HG02571 (cell line): ENCODE measurements around the gene GCNT1.
"Not testable (repeated sequence)": the region's sequence is repeated elsewhere in the genome, so short reads cannot be mapped to it uniquely, and the experiment has no call there.

Source experiments
- ATAC-seq: cut with Tn5 transposase; IDR thresholded peaks from one replicate; pipeline ENCODE4 v1.9.1; 2021; ENCODE audit warnings: mild to moderate bottlenecking, moderate library complexity; ENCODE audit not compliant: unreplicated experiment

Gene GCNT1

GRCh38 chr9:76458903-76459693 is at the start of gene GCNT1:
TSS of gene GCNT1 (plus strand) at chr9:76459182. CDS start at chr9:76502382, 43,200 bp downstream.
- ATAC-seq: peak; percentile 85

DNA sequence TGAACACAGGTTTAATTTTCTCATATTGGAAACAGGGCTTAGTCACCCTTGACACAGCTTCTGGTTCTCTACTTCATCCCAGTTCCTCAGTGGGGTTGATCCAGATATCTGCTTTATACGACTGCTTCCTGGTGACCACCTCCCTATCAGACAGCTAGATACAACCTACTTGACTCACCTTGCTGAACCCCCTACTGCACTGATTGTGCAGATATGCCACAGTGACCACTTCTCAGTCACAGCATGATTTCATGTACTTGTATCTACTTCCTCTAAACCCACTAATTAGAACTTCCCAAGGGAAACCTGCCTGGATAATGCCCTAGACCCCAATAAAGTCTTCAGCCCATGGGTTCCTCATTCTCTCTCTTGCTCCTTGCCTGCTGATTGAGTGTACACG is 46.3 kb upstream of the GCNT1 start:
- ATAC-seq: no peak

DNA sequence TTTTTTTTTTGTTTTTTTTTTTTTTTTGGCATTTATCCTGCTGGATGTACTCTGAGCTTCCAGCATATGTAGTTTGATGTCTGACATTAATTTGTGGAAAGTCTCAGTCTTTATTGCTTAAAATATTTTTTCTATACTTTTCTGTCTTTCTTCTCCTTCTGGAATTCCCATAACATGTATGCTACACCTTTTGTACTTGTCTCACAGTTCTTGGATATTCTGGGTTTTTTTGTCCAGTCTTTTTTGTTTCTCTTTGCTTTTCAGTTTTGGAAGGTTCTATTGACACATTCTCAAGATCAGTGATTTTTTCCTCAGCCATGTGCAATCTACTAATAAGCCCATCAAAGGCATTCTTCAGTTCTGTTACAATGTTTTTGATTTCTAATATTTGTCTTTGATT is 45.3 kb upstream of the GCNT1 start:
- no peak for ATAC-seq

GRCh38 chr9:76414661-76415060 is 44.3 kb upstream of the GCNT1 start:
- ATAC-seq: no peak

DNA sequence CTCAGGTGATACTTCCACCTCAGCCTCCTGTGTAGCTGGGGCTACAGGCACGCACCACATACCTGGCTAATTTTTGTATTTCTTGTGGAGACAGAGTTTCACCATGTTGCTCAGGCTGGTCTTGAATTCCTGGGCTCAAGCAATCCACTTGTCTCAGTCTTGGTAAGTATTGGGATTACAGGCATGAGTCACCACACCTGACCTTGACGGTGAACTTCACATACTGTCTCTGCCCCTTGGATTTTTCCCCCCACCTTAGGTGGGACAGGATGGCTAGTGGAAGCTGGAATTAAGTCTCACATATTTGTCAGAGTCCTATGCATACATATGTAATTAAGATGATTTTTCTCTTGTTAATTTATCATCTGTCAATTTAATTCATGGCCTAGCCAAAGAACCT is 43.8 kb upstream of the GCNT1 start:
- no peak for ATAC-seq

- ATAC-seq: no peak
Observed at GRCh38 chr9:76415731-76416130, 43.3 kb upstream of the GCNT1 start.

GRCh38 chr9:76417394-76417793 is 41.6 kb upstream of the GCNT1 start:
- ATAC-seq: no peak

- no peak for ATAC-seq
Observed at GRCh38 chr9:76419782-76420380, 39.1 kb upstream of the GCNT1 start.

- no peak for ATAC-seq
Observed at GRCh38 chr9:76423216-76424177, 35.5 kb upstream of the GCNT1 start.

- no peak for ATAC-seq
Observed at GRCh38 chr9:76424491-76424890, 34.5 kb upstream of the GCNT1 start.

DNA sequence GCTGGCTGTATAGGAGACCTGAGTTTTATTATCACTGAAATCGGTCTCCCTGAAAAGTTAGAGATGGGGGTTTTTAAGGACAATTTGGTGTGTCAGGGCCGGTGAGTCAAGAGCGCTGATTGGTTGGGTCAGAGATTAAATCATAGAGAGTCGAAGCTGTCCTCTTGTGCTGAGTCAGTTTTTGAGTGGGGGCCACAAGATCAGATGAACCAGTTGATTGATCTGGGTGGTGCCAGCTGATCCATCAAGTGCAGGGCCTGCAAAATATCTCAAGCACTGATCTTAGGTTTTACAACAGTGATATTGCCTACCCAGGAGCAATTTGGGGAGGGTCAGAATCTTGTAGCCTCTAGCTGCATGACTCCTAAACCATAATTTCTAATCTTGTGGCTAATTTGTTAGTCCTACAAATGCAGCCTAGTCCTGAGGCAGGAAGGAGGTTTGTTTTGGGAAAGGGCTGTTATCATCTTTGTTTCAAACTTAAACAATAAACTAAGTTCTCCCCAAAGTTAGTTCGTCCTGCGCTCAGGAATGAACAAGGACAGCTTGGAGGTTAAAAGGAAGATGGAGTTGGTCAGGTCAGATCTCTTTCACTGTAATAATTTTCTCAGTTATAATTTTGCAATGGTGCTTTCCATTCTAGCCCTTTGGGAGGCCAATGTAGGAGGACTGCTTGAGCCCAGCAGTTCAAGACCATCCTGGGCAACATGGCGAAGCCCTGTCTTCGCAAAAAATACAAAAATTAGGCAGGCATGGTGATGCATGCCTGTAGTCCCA is 33.1 kb upstream of the GCNT1 start:
- ATAC-seq: no peak

GRCh38 chr9:76426807-76427419 is 32.1 kb upstream of the GCNT1 start:
- no peak for ATAC-seq

DNA sequence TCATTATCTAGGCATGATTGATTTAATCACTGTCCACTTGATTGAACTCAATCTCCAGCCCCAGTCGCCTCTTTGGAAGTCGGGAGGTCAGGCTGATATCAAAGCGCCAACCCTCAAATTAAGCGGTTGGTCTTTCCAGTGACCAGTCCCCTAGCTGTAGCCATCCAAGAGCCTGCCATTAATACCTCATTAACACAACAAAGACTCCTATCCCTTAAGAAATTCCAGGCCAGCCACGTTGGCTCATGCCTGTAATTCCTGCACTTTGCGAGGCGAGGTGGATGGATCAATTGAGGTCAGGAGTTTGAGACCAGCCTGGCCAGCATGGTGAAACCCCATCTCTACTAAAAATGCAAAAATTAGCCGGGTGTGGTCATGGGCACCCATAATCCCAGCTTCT is 27.4 kb upstream of the GCNT1 start:
- ATAC-seq: no peak

GRCh38 chr9:76433406-76433805 is 25.6 kb upstream of the GCNT1 start:
- no peak for ATAC-seq

- no peak for ATAC-seq
Observed at GRCh38 chr9:76433836-76434235, 25.1 kb upstream of the GCNT1 start.

DNA sequence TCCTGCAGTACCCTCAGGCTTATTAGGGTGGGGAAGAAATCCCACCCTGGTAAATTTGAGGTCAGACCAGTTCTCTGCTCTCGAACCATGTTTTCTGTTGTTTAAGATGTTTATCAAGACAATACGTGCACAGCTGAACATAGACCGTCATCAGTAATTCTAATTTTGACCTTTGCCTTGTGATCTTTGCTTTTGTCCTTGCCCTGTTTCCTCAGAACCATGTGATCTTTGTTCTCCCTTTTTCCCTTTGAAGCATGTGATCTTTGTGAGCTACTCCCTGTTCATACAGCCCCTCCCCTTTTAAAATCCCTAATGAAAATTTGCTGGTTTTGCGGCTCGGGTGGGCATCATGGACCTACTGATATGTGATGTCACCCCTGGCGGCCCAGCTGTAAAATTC is 24.1 kb upstream of the GCNT1 start:
- ATAC-seq: not testable (repeated sequence)

DNA sequence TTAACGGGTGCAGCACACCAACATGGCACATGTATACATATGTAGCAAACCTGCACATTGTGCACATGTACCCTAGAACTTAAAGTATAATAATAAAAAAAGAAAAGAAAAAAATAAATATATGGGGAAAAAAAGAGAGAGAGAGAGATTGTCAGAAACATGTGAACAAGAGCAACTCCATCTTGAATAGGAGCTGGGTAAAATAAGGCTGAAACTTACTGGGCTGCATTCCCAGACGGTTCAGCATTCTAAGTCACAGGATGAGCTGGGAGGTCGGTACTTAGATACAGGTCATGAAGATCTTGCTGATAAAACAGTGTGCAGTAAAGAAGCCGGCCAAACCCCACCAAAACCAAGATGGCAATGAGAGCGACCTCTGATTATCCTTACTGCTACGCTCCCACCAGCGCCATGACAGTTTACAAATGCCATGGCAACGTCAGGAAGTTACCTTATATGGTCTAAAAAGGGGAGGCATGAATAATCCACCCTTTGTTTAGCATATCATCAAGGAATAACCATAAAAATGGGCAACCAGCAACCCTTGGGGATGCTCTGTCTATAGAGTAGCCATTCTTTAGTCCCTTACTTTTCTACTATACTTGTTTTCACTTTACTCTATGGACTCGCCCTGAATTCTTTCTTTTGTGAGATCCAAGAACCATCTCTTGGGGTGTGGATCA is 21.8 kb upstream of the GCNT1 start:
- not testable (repeated sequence) for ATAC-seq

GRCh38 chr9:76438841-76439588 is 20.0 kb upstream of the GCNT1 start:
- peak; percentile 64 for ATAC-seq
